NCI-H1092 (cell line): ENCODE results near the gene PEAK1.
"Not testable (repeated sequence)": the region's sequence is repeated elsewhere in the genome, so short reads cannot be mapped to it uniquely, and the experiment has no call there.

Experiments
- DNase-seq: peaks from one replicate; lab custom pipeline; 2025; lab: John Stamatoyannopoulos, UW

Gene PEAK1

GRCh38 chr15:77406173-77406759, 13.6 kb downstream of the PEAK1 start:
- not testable (repeated sequence) for DNase-seq

GRCh38 chr15:77402740-77403379, 17.0 kb downstream of the PEAK1 start:
- DNase-seq = no peak

GRCh38 chr15:77400258-77400657, 19.6 kb downstream of the PEAK1 start:
- no peak for DNase-seq

GRCh38 chr15:77398927-77399326, 21.0 kb downstream of the PEAK1 start:
- no peak for DNase-seq

GRCh38 chr15:77396692-77397091, 23.2 kb downstream of the PEAK1 start:
- DNase-seq = no peak

- no peak for DNase-seq
Observed at GRCh38 chr15:77395013-77395774, 24.7 kb downstream of the PEAK1 start.

- DNase-seq = no peak
Observed at GRCh38 chr15:77393471-77393840, 26.4 kb downstream of the PEAK1 start.

- DNase-seq = no peak
Observed at GRCh38 chr15:77392762-77393470, 27.0 kb downstream of the PEAK1 start.

- no peak for DNase-seq
Observed at GRCh38 chr15:77391372-77391951, 28.4 kb downstream of the PEAK1 start.

GRCh38 chr15:77387365-77388105, 32.4 kb downstream of the PEAK1 start:
- DNase-seq = no peak

GRCh38 chr15:77386626-77387025, 33.3 kb downstream of the PEAK1 start:
- DNase-seq = no peak

- DNase-seq = no peak
Observed at GRCh38 chr15:77384589-77385359, 35.1 kb downstream of the PEAK1 start.

- no peak for DNase-seq
Observed at GRCh38 chr15:77384086-77384485, 35.8 kb downstream of the PEAK1 start.

- no peak for DNase-seq
Observed at GRCh38 chr15:77380033-77380432, 39.9 kb downstream of the PEAK1 start.

- no peak for DNase-seq
Observed at GRCh38 chr15:77376770-77377169, 43.1 kb downstream of the PEAK1 start.

GRCh38 chr15:77375133-77375532, 44.8 kb downstream of the PEAK1 start:
- DNase-seq = no peak

- DNase-seq = no peak
Observed at GRCh38 chr15:77373441-77373840, 46.5 kb downstream of the PEAK1 start.

GRCh38 chr15:77371850-77372563, 47.9 kb downstream of the PEAK1 start:
- DNase-seq = no peak

- DNase-seq = no peak
Observed at GRCh38 chr15:77370580-77370979, 49.3 kb downstream of the PEAK1 start.

GRCh38 chr15:77369168-77369567, 50.7 kb downstream of the PEAK1 start:
- DNase-seq = no peak
